ENCODE data around the gene JPT2. TPM values are rescaled to one million over a fixed set of nuclear protein-coding genes. Genes with fewer than 3 reads are reported as not detected.

Gene JPT2
- total RNA-seq, 1 experiment from 2014 or later = 150 TPM

DNA sequence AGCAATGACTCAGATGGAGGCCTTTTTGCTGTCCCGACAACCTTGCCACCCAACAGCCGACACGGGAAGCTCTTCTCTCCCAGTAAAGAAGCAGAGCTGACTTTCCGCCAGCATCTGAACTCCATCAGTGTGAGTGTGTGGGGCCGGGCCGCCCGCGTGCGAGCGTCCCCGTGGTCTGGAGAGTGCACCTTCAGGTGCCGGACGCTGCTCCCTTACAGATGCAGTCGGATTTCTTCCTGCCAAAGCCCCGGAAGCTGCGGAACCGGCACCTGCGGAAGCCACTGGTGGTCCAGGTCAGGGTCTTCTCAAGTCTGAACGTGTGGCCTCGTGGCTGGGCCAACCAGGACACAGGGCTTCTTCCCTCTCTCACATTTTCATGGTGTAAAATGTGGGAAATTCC is 15.5 kb upstream of the JPT2 start (continued):
- TF ChIP-seq, protein P1, sequence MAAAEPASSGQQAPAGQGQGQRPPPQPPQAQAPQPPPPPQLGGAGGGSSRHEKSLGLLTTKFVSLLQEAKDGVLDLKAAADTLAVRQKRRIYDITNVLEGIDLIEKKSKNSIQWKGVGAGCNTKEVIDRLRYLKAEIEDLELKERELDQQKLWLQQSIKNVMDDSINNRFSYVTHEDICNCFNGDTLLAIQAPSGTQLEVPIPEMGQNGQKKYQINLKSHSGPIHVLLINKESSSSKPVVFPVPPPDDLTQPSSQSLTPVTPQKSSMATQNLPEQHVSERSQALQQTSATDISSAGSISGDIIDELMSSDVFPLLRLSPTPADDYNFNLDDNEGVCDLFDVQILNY (CRISPR knock-in tag; IDR thresholded peaks at IDR 0.05) = no peak

DNA sequence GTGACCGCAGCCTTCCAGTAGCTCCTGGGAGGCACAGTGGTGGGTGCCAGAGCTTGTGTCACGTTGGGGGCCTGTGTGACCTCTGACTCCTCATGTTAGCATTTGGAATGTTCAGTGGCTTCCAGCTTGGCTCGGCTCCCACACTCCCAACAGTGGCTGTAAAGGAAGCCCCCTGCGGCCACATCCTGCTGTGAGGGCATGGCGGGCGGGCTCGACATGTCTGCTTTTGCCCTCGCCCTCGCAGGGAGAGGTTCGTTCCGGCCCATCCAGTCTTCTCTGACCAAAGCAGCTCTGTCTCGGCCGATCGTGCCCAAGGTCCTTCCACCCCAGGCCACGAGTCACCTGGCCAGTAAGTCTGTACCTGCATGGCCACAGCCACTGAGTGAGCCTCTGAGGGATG is 12.2 kb upstream of the JPT2 start:
- Mint-ChIP-seq H3K27ac (no peak overlapping the region), H3K4me1 (no peaks in the 10 kb centered on the region), H3K36me3 (peaks cover 61% of the 10 kb centered on the region), H3K4me3 (no peak overlapping the region), H3K9me3 (no peaks in the 10 kb centered on the region), H3K27me3 (ENCODE audit: low read depth) (no peaks in the 10 kb centered on the region)
- ATAC-seq = no peak
- ChIA-PET POLR2A (no interaction called here), CTCF (interaction anchor here (1.3 kb wide), 1 partner anchor 58 kb away, joined by 3 read pairs; no protein-coding TSS in a partner anchor)
- TF ChIP-seq MYBL2 (CRISPR knock-in tag; IDR thresholded peaks at IDR 0.05) (no peak), ATF1 (CRISPR knock-in tag; IDR thresholded peaks at IDR 0.05) (no peak), JAZF1 (CRISPR knock-in tag; IDR thresholded peaks at IDR 0.05) (no peak), TEAD1 (CRISPR knock-in tag; IDR thresholded peaks at IDR 0.05) (no peak), KAT7 (CRISPR knock-in tag; IDR thresholded peaks at IDR 0.05; ENCODE audit: borderline replicate concordance) (no peak), GRHL2 (CRISPR knock-in tag; IDR thresholded peaks at IDR 0.05; ENCODE audit: insufficient replicate concordance, severe bottlenecking) (no peak), PRRX2 (CRISPR knock-in tag; IDR thresholded peaks at IDR 0.05) (no peak), ZNF396 (CRISPR knock-in tag; IDR thresholded peaks at IDR 0.05; ENCODE audit: borderline replicate concordance) (no peak)
- TF ChIP-seq, protein P2, sequence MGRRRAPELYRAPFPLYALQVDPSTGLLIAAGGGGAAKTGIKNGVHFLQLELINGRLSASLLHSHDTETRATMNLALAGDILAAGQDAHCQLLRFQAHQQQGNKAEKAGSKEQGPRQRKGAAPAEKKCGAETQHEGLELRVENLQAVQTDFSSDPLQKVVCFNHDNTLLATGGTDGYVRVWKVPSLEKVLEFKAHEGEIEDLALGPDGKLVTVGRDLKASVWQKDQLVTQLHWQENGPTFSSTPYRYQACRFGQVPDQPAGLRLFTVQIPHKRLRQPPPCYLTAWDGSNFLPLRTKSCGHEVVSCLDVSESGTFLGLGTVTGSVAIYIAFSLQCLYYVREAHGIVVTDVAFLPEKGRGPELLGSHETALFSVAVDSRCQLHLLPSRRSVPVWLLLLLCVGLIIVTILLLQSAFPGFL (CRISPR knock-in tag; IDR thresholded peaks at IDR 0.05; ENCODE audit: borderline replicate concordance) = no peak
- TF ChIP-seq, protein P1 (CRISPR knock-in tag; IDR thresholded peaks at IDR 0.05) = no peak
- no peak for DNase-seq (ENCODE audit: low spot score)

DNA sequence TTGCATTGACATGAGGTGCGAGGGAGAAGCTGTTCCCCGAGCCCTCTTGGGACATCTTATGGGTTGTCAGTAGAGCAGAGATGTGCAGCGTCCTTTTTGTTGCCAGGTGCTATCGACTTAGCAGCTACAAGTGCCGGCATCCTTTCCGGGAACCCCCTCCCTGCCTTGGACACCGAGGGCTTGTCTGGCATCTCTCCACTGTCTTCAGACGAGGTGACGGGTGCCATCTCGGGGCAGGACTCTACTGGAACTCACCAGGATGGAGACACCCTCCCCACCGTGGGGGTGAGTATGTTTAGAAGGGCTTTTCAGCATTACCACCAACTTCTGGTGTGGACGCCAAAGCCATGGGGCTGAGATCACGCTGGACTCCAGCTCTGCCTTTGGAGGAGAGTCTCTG is 11.8 kb upstream of the JPT2 start:
- no peak for DNase-seq (ENCODE audit: low spot score)
- no peak overlapping the region for H3K4me3 Mint-ChIP-seq
- ATAC-seq = no peak
- TF ChIP-seq ZNF396 (CRISPR knock-in tag; IDR thresholded peaks at IDR 0.05; ENCODE audit: borderline replicate concordance) (no peak), NR1H2 (CRISPR knock-in tag; IDR thresholded peaks at IDR 0.05) (no peak)
- TF ChIP-seq, protein P3, sequence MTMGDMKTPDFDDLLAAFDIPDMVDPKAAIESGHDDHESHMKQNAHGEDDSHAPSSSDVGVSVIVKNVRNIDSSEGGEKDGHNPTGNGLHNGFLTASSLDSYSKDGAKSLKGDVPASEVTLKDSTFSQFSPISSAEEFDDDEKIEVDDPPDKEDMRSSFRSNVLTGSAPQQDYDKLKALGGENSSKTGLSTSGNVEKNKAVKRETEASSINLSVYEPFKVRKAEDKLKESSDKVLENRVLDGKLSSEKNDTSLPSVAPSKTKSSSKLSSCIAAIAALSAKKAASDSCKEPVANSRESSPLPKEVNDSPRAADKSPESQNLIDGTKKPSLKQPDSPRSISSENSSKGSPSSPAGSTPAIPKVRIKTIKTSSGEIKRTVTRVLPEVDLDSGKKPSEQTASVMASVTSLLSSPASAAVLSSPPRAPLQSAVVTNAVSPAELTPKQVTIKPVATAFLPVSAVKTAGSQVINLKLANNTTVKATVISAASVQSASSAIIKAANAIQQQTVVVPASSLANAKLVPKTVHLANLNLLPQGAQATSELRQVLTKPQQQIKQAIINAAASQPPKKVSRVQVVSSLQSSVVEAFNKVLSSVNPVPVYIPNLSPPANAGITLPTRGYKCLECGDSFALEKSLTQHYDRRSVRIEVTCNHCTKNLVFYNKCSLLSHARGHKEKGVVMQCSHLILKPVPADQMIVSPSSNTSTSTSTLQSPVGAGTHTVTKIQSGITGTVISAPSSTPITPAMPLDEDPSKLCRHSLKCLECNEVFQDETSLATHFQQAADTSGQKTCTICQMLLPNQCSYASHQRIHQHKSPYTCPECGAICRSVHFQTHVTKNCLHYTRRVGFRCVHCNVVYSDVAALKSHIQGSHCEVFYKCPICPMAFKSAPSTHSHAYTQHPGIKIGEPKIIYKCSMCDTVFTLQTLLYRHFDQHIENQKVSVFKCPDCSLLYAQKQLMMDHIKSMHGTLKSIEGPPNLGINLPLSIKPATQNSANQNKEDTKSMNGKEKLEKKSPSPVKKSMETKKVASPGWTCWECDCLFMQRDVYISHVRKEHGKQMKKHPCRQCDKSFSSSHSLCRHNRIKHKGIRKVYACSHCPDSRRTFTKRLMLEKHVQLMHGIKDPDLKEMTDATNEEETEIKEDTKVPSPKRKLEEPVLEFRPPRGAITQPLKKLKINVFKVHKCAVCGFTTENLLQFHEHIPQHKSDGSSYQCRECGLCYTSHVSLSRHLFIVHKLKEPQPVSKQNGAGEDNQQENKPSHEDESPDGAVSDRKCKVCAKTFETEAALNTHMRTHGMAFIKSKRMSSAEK (CRISPR knock-in tag; IDR thresholded peaks at IDR 0.05; ENCODE audit: borderline replicate concordance) = no peak
- H3K4me1 Mint-ChIP-seq = no peaks in the 10 kb centered on the region
- ChIA-PET POLR2A (no interaction called here), CTCF (no interaction called here)
- no peaks in the 10 kb centered on the region for H3K9me3 Mint-ChIP-seq
- H3K27me3 Mint-ChIP-seq (ENCODE audit: low read depth) = no peaks in the 10 kb centered on the region
- H3K36me3 Mint-ChIP-seq = peaks cover 66% of the 10 kb centered on the region
- H3K27ac Mint-ChIP-seq = no peak overlapping the region

DNA sequence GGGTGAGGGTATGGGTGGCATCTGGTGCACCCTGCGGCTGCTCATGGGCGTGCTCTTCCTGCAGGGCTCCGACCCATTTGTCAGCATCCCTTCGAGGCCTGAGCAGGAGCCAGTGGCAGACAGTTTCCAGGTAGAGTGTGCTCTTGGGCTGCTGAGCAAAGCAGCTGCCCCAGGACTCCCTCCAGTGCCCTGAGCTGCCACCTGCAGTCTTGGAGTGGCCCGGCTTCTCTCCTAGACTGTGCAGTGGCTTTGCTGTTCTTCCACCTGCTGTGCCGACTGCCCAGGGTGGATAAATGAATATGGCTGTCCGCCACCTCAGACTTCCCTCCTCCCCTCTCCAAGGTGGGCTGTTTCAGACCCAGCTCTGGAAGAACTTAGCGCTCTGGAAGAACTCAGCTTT is 10.8 kb upstream of the JPT2 start:
- POLR2A ChIA-PET = no interaction called here
- CTCF ChIA-PET = no interaction called here
- DNase-seq (ENCODE audit: low spot score) (no peak), ATAC-seq (no peak)
- Mint-ChIP-seq H3K9me3 (no peaks in the 10 kb centered on the region), H3K27me3 (ENCODE audit: low read depth) (no peaks in the 10 kb centered on the region), H3K4me1 (no peaks in the 10 kb centered on the region), H3K27ac (no peak overlapping the region), H3K36me3 (peaks cover 69% of the 10 kb centered on the region), H3K4me3 (no peak overlapping the region)
- TF ChIP-seq, protein P4, sequence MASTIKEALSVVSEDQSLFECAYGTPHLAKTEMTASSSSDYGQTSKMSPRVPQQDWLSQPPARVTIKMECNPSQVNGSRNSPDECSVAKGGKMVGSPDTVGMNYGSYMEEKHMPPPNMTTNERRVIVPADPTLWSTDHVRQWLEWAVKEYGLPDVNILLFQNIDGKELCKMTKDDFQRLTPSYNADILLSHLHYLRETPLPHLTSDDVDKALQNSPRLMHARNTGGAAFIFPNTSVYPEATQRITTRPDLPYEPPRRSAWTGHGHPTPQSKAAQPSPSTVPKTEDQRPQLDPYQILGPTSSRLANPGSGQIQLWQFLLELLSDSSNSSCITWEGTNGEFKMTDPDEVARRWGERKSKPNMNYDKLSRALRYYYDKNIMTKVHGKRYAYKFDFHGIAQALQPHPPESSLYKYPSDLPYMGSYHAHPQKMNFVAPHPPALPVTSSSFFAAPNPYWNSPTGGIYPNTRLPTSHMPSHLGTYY (CRISPR knock-in tag; IDR thresholded peaks at IDR 0.05) = no peak
- TF ChIP-seq, protein P5, sequence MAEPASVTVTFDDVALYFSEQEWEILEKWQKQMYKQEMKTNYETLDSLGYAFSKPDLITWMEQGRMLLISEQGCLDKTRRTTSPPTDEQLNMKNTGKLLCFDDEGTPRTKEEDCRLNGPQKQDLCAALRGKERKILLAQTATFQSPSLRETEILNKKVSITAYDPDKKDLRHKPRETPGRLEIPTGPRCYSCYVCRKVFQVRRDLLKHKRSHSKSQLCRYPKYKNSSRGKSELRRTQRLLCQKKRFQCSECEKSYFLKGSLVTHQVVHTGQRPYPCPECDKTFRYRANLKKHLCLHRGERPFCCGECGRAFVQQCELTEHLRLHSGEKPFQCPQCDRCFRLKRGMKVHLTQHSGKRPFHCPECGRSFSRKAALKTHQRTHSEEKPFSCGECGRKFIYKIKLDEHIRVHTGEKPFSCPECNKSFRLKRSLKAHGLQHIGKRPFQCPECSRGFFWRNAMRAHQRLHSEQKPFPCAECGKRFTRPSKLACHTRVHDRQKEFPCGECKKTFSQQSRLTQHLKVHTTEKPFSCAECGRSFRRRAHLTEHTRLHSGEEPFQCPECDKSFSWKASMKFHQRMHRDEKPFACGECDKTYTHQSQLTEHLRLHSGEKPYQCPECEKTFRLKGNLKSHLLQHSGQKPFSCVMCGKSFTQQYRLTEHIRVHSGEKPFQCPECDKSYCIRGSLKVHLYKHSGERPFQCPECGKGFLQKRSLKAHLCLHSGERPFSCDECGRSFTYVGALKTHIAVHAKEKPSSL (CRISPR knock-in tag; conservative IDR thresholded peaks at IDR 0.05) = no peak
- TF ChIP-seq ELF4 (CRISPR knock-in tag; IDR thresholded peaks at IDR 0.05; ENCODE audit: low read depth) = no peak
- TF ChIP-seq, protein P6, sequence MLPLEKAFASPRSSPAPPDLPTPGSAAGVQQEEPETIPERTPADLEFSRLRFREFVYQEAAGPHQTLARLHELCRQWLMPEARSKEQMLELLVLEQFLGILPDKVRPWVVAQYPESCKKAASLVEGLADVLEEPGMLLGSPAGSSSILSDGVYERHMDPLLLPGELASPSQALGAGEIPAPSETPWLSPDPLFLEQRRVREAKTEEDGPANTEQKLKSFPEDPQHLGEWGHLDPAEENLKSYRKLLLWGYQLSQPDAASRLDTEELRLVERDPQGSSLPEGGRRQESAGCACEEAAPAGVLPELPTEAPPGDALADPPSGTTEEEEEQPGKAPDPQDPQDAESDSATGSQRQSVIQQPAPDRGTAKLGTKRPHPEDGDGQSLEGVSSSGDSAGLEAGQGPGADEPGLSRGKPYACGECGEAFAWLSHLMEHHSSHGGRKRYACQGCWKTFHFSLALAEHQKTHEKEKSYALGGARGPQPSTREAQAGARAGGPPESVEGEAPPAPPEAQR (CRISPR knock-in tag; IDR thresholded peaks at IDR 0.05) = no peak

All from WTC11 (cell line).